GM12878 (cell line): Measurements from ENCODE around the gene MEI1. TPM values are rescaled to one million over a fixed set of nuclear protein-coding genes. Genes with fewer than 3 reads are reported as not detected.

Experiments
- ATAC-seq: fragments of 200-7000 bp; cut with Tn5 transposase; 3 replicates; pipeline ENCODE4 v1.9.1; 2020; ENCODE audit warnings: mild to moderate bottlenecking, moderate library complexity
- BruUV-seq: library from RNA; stranded (reverse); fragments of 400-500 nt; replicated peaks from 2 replicates; lab custom pipeline; 2021; lab: Mats Ljungman, UMichigan
- CTCF ChIA-PET: fragments of 300-600 bp; sonication (Branson Sonifier 250); formaldehyde crosslinking; extraction: SDS; loops from one replicate; lab custom pipeline; 2021; ENCODE audit warnings: inconsistent platforms; lab: Yijun Ruan, JAX
- POLR2A ChIA-PET: fragments of 350-600 bp; formaldehyde crosslinking; extraction: SDS; loops from one replicate; lab custom pipeline; 2021; ENCODE audit warnings: inconsistent platforms; lab: Charles Lee
- RAD21 ChIA-PET: fragments of 300-600 bp; sonication (Branson Sonifier 250); formaldehyde crosslinking; loops from one replicate; lab custom pipeline; 2023; ENCODE audit warnings: antibody characterized with exemption; ENCODE audit not compliant: unreplicated experiment; lab: Charles Lee
- SMC1A ChIA-PET: fragments of 300-600 bp; sonication (Branson Sonifier 250); formaldehyde crosslinking; loops from one replicate; lab custom pipeline; 2023; ENCODE audit not compliant: unreplicated experiment, uncharacterized antibody; lab: Charles Lee
- DNase-seq: peaks from one replicate; pipeline ENCODE4 v3.0.0-alpha.2; 2011; ENCODE audit warnings: low read depth, low spot score
- FAIRE-seq: peaks from 3 replicates; lab custom pipeline; 2011; peaks lifted over from hg19 to GRCh38; lab: Jason Lieb, UNC
- H2AFZ ChIP-seq: 2 replicates; pipeline ENCODE4 v1.6.0; 2011; ENCODE audit warnings: low read depth, low read length, control low read depth; ENCODE audit not compliant: control insufficient read depth
- H3K27ac ChIP-seq: 2 replicates; pipeline ENCODE4 v1.5.1; 2011; ENCODE audit warnings: control low read depth; ENCODE audit not compliant: control insufficient read depth, insufficient read depth
- H3K27me3 ChIP-seq, 2 experiments: replicated peaks in 1 of 2; 2 replicates each; pipeline versions ENCODE4 v1.6.0 to v1.6.1; 2011; ENCODE audit warnings: low read length in 1 of 2; ENCODE audit not compliant: control insufficient read depth in 2 of 2, insufficient read depth in 2 of 2
- H3K36me3 ChIP-seq, 2 experiments: 2 replicates each; pipeline ENCODE4 v1.5.1; 2011; ENCODE audit warnings: low read length in 1 of 2; ENCODE audit not compliant: control insufficient read depth in 2 of 2, insufficient read depth in 2 of 2
- H3K4me1 ChIP-seq: 2 replicates; pipeline ENCODE4 v1.6.1; 2011; ENCODE audit warnings: mild to moderate bottlenecking, low read length, moderate library complexity, mixed read lengths; ENCODE audit not compliant: control insufficient read depth, insufficient read depth
- H3K4me2 ChIP-seq: 2 replicates; pipeline ENCODE4 v1.6.0; 2011; ENCODE audit warnings: control low read depth; ENCODE audit not compliant: control insufficient read depth, insufficient read depth
- H3K4me3 ChIP-seq: fragments of 200-600 bp; sonication (generic); 2 replicates; pipeline ENCODE4 v1.5.1; 2016
- H3K79me2 ChIP-seq: 2 replicates; pipeline ENCODE4 v1.6.0; 2011; ENCODE audit warnings: low read length; ENCODE audit not compliant: control insufficient read depth, insufficient read depth
- H3K9ac ChIP-seq: 2 replicates; pipeline ENCODE4 v1.8.0; 2011; ENCODE audit warnings: low read length, control low read depth, mixed read lengths; ENCODE audit not compliant: control insufficient read depth, insufficient read depth
- H3K9me3 ChIP-seq: replicated peaks from 3 replicates; pipeline ENCODE4 v1.5.1; 2011; ENCODE audit warnings: mild to moderate bottlenecking, low read length; ENCODE audit not compliant: control insufficient read depth, insufficient read depth
- H4K20me1 ChIP-seq: 2 replicates; pipeline ENCODE4 v1.6.0; 2011; ENCODE audit not compliant: control insufficient read depth, insufficient read depth
- BCLAF1 ChIP-seq: fragments of 450-650 bp; IDR thresholded peaks from 2 replicates; pipeline ENCODE4 v1.6.1; 2017; ENCODE audit warnings: antibody characterized with exemption, mild to moderate bottlenecking, moderate library complexity
- CBX3 ChIP-seq: fragments of 200-600 bp; sonication (generic); IDR thresholded peaks from 2 replicates; pipeline ENCODE4 v1.6.1; 2016; ENCODE audit warnings: low read depth, borderline replicate concordance
- EP300 ChIP-seq, 2 experiments: fragments of 150-350 bp in 1 of 2; IDR thresholded peaks; 2 replicates each; pipeline ENCODE4 v1.6.1; 2011 to 2012; ENCODE audit warnings: low read depth in 2 of 2, low read length in 2 of 2, borderline replicate concordance in 1 of 2, improper control_type of control experiment in 1 of 2, inconsistent platforms in 1 of 2; ENCODE audit not compliant: control insufficient read depth in 1 of 2
- IKZF1 ChIP-seq: fragments of 450-650 bp; conservative IDR thresholded peaks from 2 replicates; pipeline ENCODE4 v1.6.1; 2017; ENCODE audit warnings: antibody characterized with exemption, mild to moderate bottlenecking
- MTA3 ChIP-seq: IDR thresholded peaks from 2 replicates; pipeline ENCODE4 v1.6.1; 2012; ENCODE audit warnings: low read length, inconsistent platforms, borderline replicate concordance
- NFYA ChIP-seq: IDR thresholded peaks from 2 replicates; pipeline ENCODE4 v1.6.1; 2011; ENCODE audit warnings: low read depth, mild to moderate bottlenecking, low read length, improper control_type of control experiment, borderline replicate concordance
- NR2F1 ChIP-seq: fragments of 450-650 bp; conservative IDR thresholded peaks from 2 replicates; pipeline ENCODE4 v1.6.1; 2017; ENCODE audit warnings: mild to moderate bottlenecking
- RFX5 ChIP-seq: IDR thresholded peaks from 2 replicates; pipeline ENCODE4 v1.6.1; 2011; ENCODE audit warnings: low read depth, low read length, improper control_type of control experiment
- YBX1 ChIP-seq: fragments of 450-650 bp; IDR thresholded peaks from 2 replicates; pipeline ENCODE4 v1.6.1; 2016; ENCODE audit warnings: antibody characterized with exemption
- WGBS: methylation state at CpG from one replicate; pipeline ENCODE4 v1.1.6; 2016; ENCODE audit warnings: low lambda C conversion rate; ENCODE audit not compliant: insufficient replicate concordance, insufficient coverage; ENCODE audit errors: missing lambda C conversion rate; 5-methylcytosine and 5-hydroxymethylcytosine counted together
- in situ Hi-C: fragments of 300-500 bp; cut with MboI; formaldehyde crosslinking; loops from 9 replicates; pipeline ENCODE4 v1.14.3; 2018; ENCODE audit warnings: mixed read lengths
- intact Hi-C: fragments of 100-400 bp; cut with micrococcal nuclease; formaldehyde crosslinking; loops from one replicate; pipeline ENCODE4 v1.14.2; 2022; ENCODE audit not compliant: unreplicated experiment
- polyA plus RNA-seq, 11 experiments: library from polyadenylated mRNA; depleted of rRNA in 4 of 11; unstranded in 6 of 11; stranded (reverse) in 5 of 11; fragments of >200 nt; fragmentation: Nextera tagmentation in 4 of 11; fragmentation: Illumina TruSeq in 1 of 11; extraction: Ambion mirVana in 4 of 11; extraction: Trizol in 1 of 11; gene quantifications; 1 replicate in 1 of 11; 2 replicates in 10 of 11; pipeline versions ENCODE4 v1.2.1 to v1.2.3, GENCODE V29; 2011 to 2016; ENCODE audit warnings: inconsistent platforms in 2 of 11, missing spikeins in 2 of 11, low read depth in 1 of 11
- total RNA-seq, 4 experiments: library from RNA; depleted of rRNA in 3 of 4; stranded (reverse); fragments of >200 nt in 3 of 4; fragmentation: Illumina TruSeq in 1 of 4; extraction: Trizol in 1 of 4; gene quantifications; 2 replicates each; pipeline versions ENCODE4 v1.2.1 to v1.2.3, GENCODE V29; 2013 to 2021

Gene MEI1
- total and polyA plus RNA-seq, 10 of the 15 experiments (the other 5 are each of a cell fraction or from before 2014, with no cell fraction given) = 27.9 to 48.9 (median 35.8) TPM

GRCh38 chr22:41768430-41768829 lies 69.1 kb downstream of the MEI1 start:
- CTCF ChIA-PET = interaction anchor here (0.7 to 3.8 kb wide), 10 partner anchors 10 to 303 kb away, joined by 3 to 26 read pairs (median 7); partner anchors contain the start of gene MEI1
- H3K79me2 ChIP-seq = no peaks in the 10 kb centered on the region
- H3K27ac ChIP-seq = no peak overlapping the region
- DNase-seq = no peak
- TF ChIP-seq EP300 (IDR thresholded peaks at IDR 0.05; ENCODE audit: borderline replicate concordance in 1 of 2, control insufficient read depth in 1 of 2, low read depth in 2 of 2, low read length in 2 of 2) (no peak), BCLAF1 (no peak), CBX3 (no peak), NFYA (no peak), IKZF1 (no peak), MTA3 (no peak), RFX5 (no peak), YBX1 (no peak), NR2F1 (no peak)
- RAD21 ChIA-PET = interaction anchor here (0.6 to 2.9 kb wide), 3 partner anchors 13 to 672 kb away, joined by 3 to 13 read pairs (median 5); no protein-coding TSS in a partner anchor
- no peak overlapping the region for H3K4me3 ChIP-seq
- H3K27me3 ChIP-seq = no peaks in the 10 kb centered on the region
- H3K9ac ChIP-seq = no peak overlapping the region
- no peak for FAIRE-seq
- H3K4me2 ChIP-seq = no peak overlapping the region
- no TSS peak for BruUV-seq
- no peaks in the 10 kb centered on the region for H3K9me3 ChIP-seq
- POLR2A ChIA-PET = interaction anchor here (1.1 to 1.7 kb wide), 3 partner anchors 13 to 62 kb away, joined by 3 to 5 read pairs (median 4); partner anchors contain the start of gene CCDC134
- in situ Hi-C loops (no loop called here), intact Hi-C loops (no loop called here)
- no peak overlapping the region for H2AFZ ChIP-seq
- H4K20me1 ChIP-seq = no peaks in the 10 kb centered on the region
- SMC1A ChIA-PET = interaction anchor here (0.6 to 3.8 kb wide), 10 partner anchors 8 to 89 kb away, joined by 3 to 16 read pairs (median 5); partner anchors contain the start of genes CCDC134 and MEI1
- ATAC-seq = peak; percentile 59
- WGBS = 41% methylated on average over 2 of the region's 2 CpGs
- H3K36me3 ChIP-seq = no peaks in the 10 kb centered on the region; a peak in 1 of 4 replicates
- H3K4me1 ChIP-seq = no peaks in the 10 kb centered on the region
